SKM-1 (cell line): ENCODE measurements around the gene PIM3.

Source experiments
- DNase-seq: peaks from one replicate; lab custom pipeline; 2025; ENCODE audit not compliant: unreplicated experiment; lab: John Stamatoyannopoulos, UW

Gene PIM3

GRCh38 chr22:49999946-50000586 lies 39.5 kb downstream of the PIM3 start:
- no peak for DNase-seq

GRCh38 chr22:50000587-50001387 lies 40.2 kb downstream of the PIM3 start:
- no peak for DNase-seq

GRCh38 chr22:50001388-50002231 lies 41.0 kb downstream of the PIM3 start:
- no peak for DNase-seq

GRCh38 chr22:50002791-50003190 lies 42.2 kb downstream of the PIM3 start:
- DNase-seq: no peak

GRCh38 chr22:50004918-50005317 lies 44.3 kb downstream of the PIM3 start:
- DNase-seq: peak; percentile 37

GRCh38 chr22:50007057-50007511 lies 46.5 kb downstream of the PIM3 start:
- no peak for DNase-seq

GRCh38 chr22:50008151-50009040 lies 47.8 kb downstream of the PIM3 start:
- no peak for DNase-seq

- DNase-seq: no peak
These were observed 48.7 kb downstream of the PIM3 start for GRCh38 chr22:50009251-50009650.

- DNase-seq: no peak
These were observed 49.4 kb downstream of the PIM3 start for GRCh38 chr22:50009765-50010675.

- no peak for DNase-seq
These were observed 50.3 kb downstream of the PIM3 start for GRCh38 chr22:50010676-50011446.

GRCh38 chr22:50011447-50012210 lies 51.1 kb downstream of the PIM3 start:
- DNase-seq: no peak

- DNase-seq: no peak
These were observed 51.9 kb downstream of the PIM3 start, which contains the start of gene IL17REL for GRCh38 chr22:50012211-50013181. Gene IL17REL, minus strand, starts transcription at chr22:50012765. Its CDS starts 119 bp downstream, at chr22:50012646.
